ENCODE measurements around the gene FBXO45.

GRCh38 chr3:196537319-196537984, 31.0 kb upstream of the FBXO45 start:
- TF ChIP-seq, protein P1, sequence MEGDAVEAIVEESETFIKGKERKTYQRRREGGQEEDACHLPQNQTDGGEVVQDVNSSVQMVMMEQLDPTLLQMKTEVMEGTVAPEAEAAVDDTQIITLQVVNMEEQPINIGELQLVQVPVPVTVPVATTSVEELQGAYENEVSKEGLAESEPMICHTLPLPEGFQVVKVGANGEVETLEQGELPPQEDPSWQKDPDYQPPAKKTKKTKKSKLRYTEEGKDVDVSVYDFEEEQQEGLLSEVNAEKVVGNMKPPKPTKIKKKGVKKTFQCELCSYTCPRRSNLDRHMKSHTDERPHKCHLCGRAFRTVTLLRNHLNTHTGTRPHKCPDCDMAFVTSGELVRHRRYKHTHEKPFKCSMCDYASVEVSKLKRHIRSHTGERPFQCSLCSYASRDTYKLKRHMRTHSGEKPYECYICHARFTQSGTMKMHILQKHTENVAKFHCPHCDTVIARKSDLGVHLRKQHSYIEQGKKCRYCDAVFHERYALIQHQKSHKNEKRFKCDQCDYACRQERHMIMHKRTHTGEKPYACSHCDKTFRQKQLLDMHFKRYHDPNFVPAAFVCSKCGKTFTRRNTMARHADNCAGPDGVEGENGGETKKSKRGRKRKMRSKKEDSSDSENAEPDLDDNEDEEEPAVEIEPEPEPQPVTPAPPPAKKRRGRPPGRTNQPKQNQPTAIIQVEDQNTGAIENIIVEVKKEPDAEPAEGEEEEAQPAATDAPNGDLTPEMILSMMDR (IDR thresholded peaks at IDR 0.05): peak; percentile 48 to 64 (median 57)
- no peak for TF ChIP-seq POLR2A (IDR thresholded peaks at IDR 0.05)
- no peak for TF ChIP-seq POLR2AphosphoS5 (IDR thresholded peaks at IDR 0.05)

All from transverse colon (tissue), 4 donors.